IMR-90 (cell line): Measurements from ENCODE around the gene ARMS2. TPM values are rescaled to one million over a fixed set of nuclear protein-coding genes. Genes with fewer than 3 reads are reported as not detected.

Source experiments
- ATAC-seq: fragments of 200-7000 bp; cut with Tn5 transposase; 2 replicates; pipeline ENCODE4 v1.9.1; 2020; ENCODE audit warnings: low read depth, mild to moderate bottlenecking, moderate library complexity
- BruUV-seq: library from RNA; stranded (reverse); fragments of 400-500 nt; replicated peaks from 2 replicates; lab custom pipeline; 2021; lab: Mats Ljungman, UMichigan
- CTCF ChIA-PET: fragments of 300-600 bp; formaldehyde crosslinking; extraction: SDS; loops from one replicate; lab custom pipeline; 2021; ENCODE audit warnings: antibody characterized with exemption; lab: Yijun Ruan, JAX
- POLR2A ChIA-PET: fragments of 300-600 bp; sonication (Branson Sonifier 250); formaldehyde crosslinking; loops from one replicate; lab custom pipeline; 2022; ENCODE audit warnings: antibody characterized with exemption; ENCODE audit not compliant: unreplicated experiment; lab: Charles Lee
- DNase-seq: peaks from one replicate; pipeline ENCODE4 v3.0.0; 2013
- H2AFZ ChIP-seq: replicated peaks from 2 replicates; pipeline ENCODE3; 2013; ENCODE audit warnings: low read length, mild to moderate bottlenecking; ENCODE audit not compliant: poor library complexity
- H2AK5ac ChIP-seq: 2 replicates; pipeline ENCODE4 v1.6.1; 2013; ENCODE audit warnings: low read depth, low read length, inconsistent platforms
- H2AK9ac ChIP-seq: replicated peaks from 2 replicates; pipeline ENCODE3; 2013; ENCODE audit warnings: mild to moderate bottlenecking, low read depth, low read length, moderate library complexity; ENCODE audit not compliant: poor library complexity
- H2BK120ac ChIP-seq: 2 replicates; pipeline ENCODE4 v1.6.1; 2013; ENCODE audit warnings: low read depth, low read length, inconsistent platforms
- H2BK15ac ChIP-seq: 3 replicates; pipeline ENCODE4 v1.6.1; 2013; ENCODE audit warnings: low read depth, low read length, inconsistent platforms
- H2BK20ac ChIP-seq: 2 replicates; pipeline ENCODE4 v1.6.1; 2013; ENCODE audit warnings: low read depth, mild to moderate bottlenecking, inconsistent platforms, low read length, moderate library complexity
- H2BK5ac ChIP-seq: 2 replicates; pipeline ENCODE4 v1.6.1; 2013; ENCODE audit warnings: mild to moderate bottlenecking, low read depth, low read length, inconsistent platforms; ENCODE audit not compliant: poor library complexity, severe bottlenecking
- H3K14ac ChIP-seq: replicated peaks from 2 replicates; pipeline ENCODE4 v1.6.1; 2013; ENCODE audit warnings: low read depth, low read length, inconsistent platforms
- H3K18ac ChIP-seq: 2 replicates; pipeline ENCODE4 v1.6.1; 2013; ENCODE audit warnings: low read depth, low read length, control low read depth
- H3K23ac ChIP-seq: 2 replicates; pipeline ENCODE4 v1.6.1; 2013; ENCODE audit warnings: low read depth, low read length, inconsistent platforms
- H3K27ac ChIP-seq: 2 replicates; pipeline ENCODE4 v1.5.1; 2013; ENCODE audit warnings: mild to moderate bottlenecking, control low read depth, low read length; ENCODE audit not compliant: insufficient read depth
- H3K27me3 ChIP-seq: 2 replicates; pipeline ENCODE4 v1.6.1; 2013; ENCODE audit warnings: low read length; ENCODE audit not compliant: control insufficient read depth, insufficient read depth
- H3K36me3 ChIP-seq: 2 replicates; pipeline ENCODE4 v1.6.1; 2013; ENCODE audit warnings: low read length, mixed read lengths; ENCODE audit not compliant: control insufficient read depth, insufficient read depth
- H3K4ac ChIP-seq: 2 replicates; pipeline ENCODE4 v1.6.1; 2013; ENCODE audit warnings: low read depth, low read length, inconsistent platforms
- H3K4me1 ChIP-seq: 2 replicates; pipeline ENCODE4 v1.6.1; 2013; ENCODE audit warnings: low read length, mixed read lengths; ENCODE audit not compliant: control insufficient read depth, insufficient read depth
- H3K4me2 ChIP-seq: 2 replicates; pipeline ENCODE4 v1.6.1; 2013; ENCODE audit warnings: low read depth, mild to moderate bottlenecking, control low read depth, low read length, moderate library complexity
- H3K4me3 ChIP-seq: 2 replicates; pipeline ENCODE4 v1.5.1; 2013; ENCODE audit warnings: low read depth, mild to moderate bottlenecking, control low read depth, low read length, moderate library complexity; ENCODE audit not compliant: insufficient read depth
- H3K56ac ChIP-seq: 2 replicates; pipeline ENCODE4 v1.6.1; 2013; ENCODE audit warnings: low read length, inconsistent platforms; ENCODE audit not compliant: insufficient read depth; ENCODE audit errors: extremely low read depth
- H3K79me1 ChIP-seq, 2 experiments: 2 replicates each; pipeline ENCODE4 v1.6.1; 2013; ENCODE audit warnings: low read length in 2 of 2, inconsistent platforms in 1 of 2, low read depth in 1 of 2
- H3K9ac ChIP-seq: 2 replicates; pipeline ENCODE4 v1.6.1; 2013; ENCODE audit warnings: low read depth, low read length, control low read depth
- H3K9me1 ChIP-seq: 2 replicates; pipeline ENCODE4 v1.6.1; 2013; ENCODE audit warnings: low read length, inconsistent platforms; ENCODE audit not compliant: insufficient read depth
- H3K9me3 ChIP-seq: 2 replicates; pipeline ENCODE4 v1.6.1; 2013; ENCODE audit warnings: low read length; ENCODE audit not compliant: control insufficient read depth, insufficient read depth
- H4K20me1 ChIP-seq: 2 replicates; pipeline ENCODE4 v1.6.1; 2013; ENCODE audit warnings: low read length, inconsistent platforms; ENCODE audit not compliant: insufficient read depth
- H4K5ac ChIP-seq: 2 replicates; pipeline ENCODE4 v1.6.1; 2013; ENCODE audit warnings: mild to moderate bottlenecking, low read depth, low read length, control low read depth
- H4K8ac ChIP-seq, 2 experiments: 2 replicates each; pipeline ENCODE4 v1.6.1; 2013; ENCODE audit warnings: low read depth in 2 of 2, low read length in 2 of 2, control low read depth in 1 of 2, inconsistent platforms in 1 of 2
- H4K91ac ChIP-seq: 2 replicates; pipeline ENCODE4 v1.6.1; 2013; ENCODE audit warnings: low read depth, low read length, inconsistent platforms; ENCODE audit not compliant: insufficient read depth
- BHLHE40 ChIP-seq: fragments of 150-350 bp; IDR thresholded peaks from 2 replicates; pipeline ENCODE4 v1.6.1; 2016; ENCODE audit warnings: mild to moderate bottlenecking, low read depth, low read length
- CEBPB ChIP-seq: IDR thresholded peaks from 2 replicates; pipeline ENCODE4 v1.6.1; 2012; ENCODE audit warnings: low read depth, low read length, improper control_type of control experiment
- CHD1 ChIP-seq: IDR thresholded peaks from 2 replicates; pipeline ENCODE4 v1.6.1; 2012; ENCODE audit warnings: low read depth, low read length, improper control_type of control experiment
- CTCF ChIP-seq: conservative IDR thresholded peaks from 2 replicates; pipeline ENCODE4 v1.5.1; 2012; ENCODE audit warnings: mild to moderate bottlenecking, low read depth, low read length, improper control_type of control experiment
- FOS ChIP-seq: fragments of 150-350 bp; IDR thresholded peaks from 2 replicates; pipeline ENCODE4 v1.6.1; 2016; ENCODE audit warnings: low read depth, low read length
- MAZ ChIP-seq: IDR thresholded peaks from 2 replicates; pipeline ENCODE4 v1.6.1; 2012; ENCODE audit warnings: low read depth, mild to moderate bottlenecking, low read length, improper control_type of control experiment, moderate library complexity, borderline replicate concordance
- MXI1 ChIP-seq: IDR thresholded peaks from 2 replicates; pipeline ENCODE4 v1.6.1; 2012; ENCODE audit warnings: low read depth, mild to moderate bottlenecking, low read length, moderate library complexity, borderline replicate concordance
- NFE2L2 ChIP-seq: fragments of 150-350 bp; IDR thresholded peaks from 2 replicates; pipeline ENCODE4 v1.6.1; 2016; ENCODE audit warnings: low read depth, mild to moderate bottlenecking, low read length
- POLR2A ChIP-seq: IDR thresholded peaks from 2 replicates; pipeline ENCODE4 v1.6.1; 2012; ENCODE audit warnings: mild to moderate bottlenecking, low read depth, low read length
- RAD21 ChIP-seq: IDR thresholded peaks from 2 replicates; pipeline ENCODE4 v1.6.1; 2012; ENCODE audit warnings: low read length, improper control_type of control experiment
- RCOR1 ChIP-seq: IDR thresholded peaks from 2 replicates; pipeline ENCODE4 v1.6.1; 2012; ENCODE audit warnings: mild to moderate bottlenecking, low read length, improper control_type of control experiment; ENCODE audit not compliant: insufficient replicate concordance
- WGBS, 2 experiments: methylation state at CpG; one replicate each; pipeline versions ENCODE4 v1.1.5 to v1.1.7; 2013; ENCODE audit warnings: missing lambda C conversion rate in 2 of 2; ENCODE audit not compliant: insufficient read length in 1 of 2; ENCODE audit errors: extremely low coverage in 2 of 2; 5-methylcytosine and 5-hydroxymethylcytosine counted together
- dilution Hi-C: fragments of 300-500 bp; cut with HindIII; formaldehyde crosslinking; loops from one replicate; pipeline ENCODE4 v1.14.3; 2018; ENCODE audit warnings: low sequenced_read_pairs; ENCODE audit not compliant: unreplicated experiment
- in situ Hi-C: fragments of 300-500 bp; cut with MboI; formaldehyde crosslinking; loops from 3 replicates; pipeline ENCODE4 v1.14.3; 2019; ENCODE audit warnings: low sequenced_read_pairs, inconsistent platforms, mixed read lengths
- intact Hi-C: fragments of 100-400 bp; cut with micrococcal nuclease; formaldehyde crosslinking; loops from 2 replicates; pipeline ENCODE4 v1.10.0; 2022
- polyA plus RNA-seq, 3 experiments: library from polyadenylated mRNA; depleted of rRNA; stranded (reverse); fragments of >200 nt; gene quantifications; 2 replicates each; pipeline ENCODE4 v1.2.3, GENCODE V29; 2012; ENCODE audit warnings: low replicate concordance in 1 of 3
- total RNA-seq: library from RNA; depleted of rRNA; stranded (reverse); fragments of >200 nt; gene quantifications from 2 replicates; pipeline ENCODE4 v1.2.3, GENCODE V29; 2012
- TF ChIP-seq, protein P1 (sequence below): fragments of 150-350 bp; IDR thresholded peaks from 2 replicates; pipeline ENCODE4 v1.6.1; 2016; ENCODE audit warnings: low read depth, mild to moderate bottlenecking, low read length, moderate library complexity, borderline replicate concordance

Gene ARMS2
- total and polyA plus RNA-seq, 2 of the 4 experiments (the other 2 are of a cell fraction), result not detected

DNA sequence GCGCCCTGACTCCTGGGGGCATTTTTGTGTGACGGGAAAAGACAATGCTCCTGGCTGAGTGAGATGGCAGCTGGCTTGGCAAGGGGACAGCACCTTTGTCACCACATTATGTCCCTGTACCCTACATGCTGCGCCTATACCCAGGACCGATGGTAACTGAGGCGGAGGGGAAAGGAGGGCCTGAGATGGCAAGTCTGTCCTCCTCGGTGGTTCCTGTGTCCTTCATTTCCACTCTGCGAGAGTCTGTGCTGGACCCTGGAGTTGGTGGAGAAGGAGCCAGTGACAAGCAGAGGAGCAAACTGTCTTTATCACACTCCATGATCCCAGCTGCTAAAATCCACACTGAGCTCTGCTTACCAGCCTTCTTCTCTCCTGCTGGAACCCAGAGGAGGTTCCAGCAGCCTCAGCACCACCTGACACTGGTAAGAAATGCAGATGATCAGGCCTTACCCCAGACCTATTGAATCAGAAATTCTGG is at the start of gene ARMS2 (continued):
- TF ChIP-seq, protein P1, sequence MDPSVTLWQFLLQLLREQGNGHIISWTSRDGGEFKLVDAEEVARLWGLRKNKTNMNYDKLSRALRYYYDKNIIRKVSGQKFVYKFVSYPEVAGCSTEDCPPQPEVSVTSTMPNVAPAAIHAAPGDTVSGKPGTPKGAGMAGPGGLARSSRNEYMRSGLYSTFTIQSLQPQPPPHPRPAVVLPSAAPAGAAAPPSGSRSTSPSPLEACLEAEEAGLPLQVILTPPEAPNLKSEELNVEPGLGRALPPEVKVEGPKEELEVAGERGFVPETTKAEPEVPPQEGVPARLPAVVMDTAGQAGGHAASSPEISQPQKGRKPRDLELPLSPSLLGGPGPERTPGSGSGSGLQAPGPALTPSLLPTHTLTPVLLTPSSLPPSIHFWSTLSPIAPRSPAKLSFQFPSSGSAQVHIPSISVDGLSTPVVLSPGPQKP, result no peak

- H3K9me3 ChIP-seq, result no peaks in the 10 kb centered on the region
- no peak overlapping the region for H2BK20ac ChIP-seq
- intact Hi-C loops, result no loop called here
- no CpG with 5 or more reads among the region's 8 CpGs for WGBS, 2 experiments
- H3K23ac ChIP-seq, result no peak overlapping the region
- no peak overlapping the region for H3K4ac ChIP-seq
- no peak overlapping the region for H4K91ac ChIP-seq
- no peak overlapping the region for H3K4me2 ChIP-seq
- no peak overlapping the region for H3K9ac ChIP-seq
- H4K5ac ChIP-seq, result no peak overlapping the region
- H3K79me1 ChIP-seq, result no peaks in the 10 kb centered on the region
- H2BK15ac ChIP-seq, result no peak overlapping the region
- no peak overlapping the region for H2BK5ac ChIP-seq
- ChIA-PET POLR2A (no interaction called here), CTCF (no interaction called here)
- no peak overlapping the region for H3K14ac ChIP-seq
- H3K27me3 ChIP-seq, result no peaks in the 10 kb centered on the region
- no peaks in the 10 kb centered on the region for H3K4me1 ChIP-seq
- no peaks in the 10 kb centered on the region for H3K9me1 ChIP-seq
- no peak overlapping the region for H3K56ac ChIP-seq
- H3K27ac ChIP-seq, result no peak overlapping the region
- no TSS peak for BruUV-seq
- dilution Hi-C loops, result no loop called here
- H2BK120ac ChIP-seq, result no peak overlapping the region
- peaks cover 5% of the 10 kb centered on the region; the same call in 1 of the 2 replicates for H3K36me3 ChIP-seq
- no peak overlapping the region for H3K4me3 ChIP-seq
- no peaks in the 10 kb centered on the region for H4K20me1 ChIP-seq
- no peak overlapping the region for H4K8ac ChIP-seq
- no peak overlapping the region for H3K18ac ChIP-seq
- no peak overlapping the region for H2AK9ac ChIP-seq
- no peak overlapping the region for H2AFZ ChIP-seq
- in situ Hi-C loops, result no loop called here
- DNase-seq (no peak), ATAC-seq (no peak)
- H2AK5ac ChIP-seq, result no peak overlapping the region
- TF ChIP-seq POLR2A (no peak), RCOR1 (no peak), BHLHE40 (no peak), CEBPB (no peak), NFE2L2 (no peak), CTCF (no peak), RAD21 (no peak), MXI1 (no peak), FOS (no peak), CHD1 (no peak), MAZ (no peak)
- TF ChIP-seq, protein P1, result no peak
Observed at GRCh38 chr10:122407375-122408125, 46.9 kb upstream of the ARMS2 start.
